HepG2 (cell line): Measurements from ENCODE around the gene RANBP17. TPM values are rescaled to one million over a fixed set of nuclear protein-coding genes. Genes with fewer than 3 reads are reported as not detected.

Source experiments
- ATAC-seq: fragments of 200-7000 bp; cut with Tn5 transposase; 3 replicates; pipeline ENCODE4 v1.9.1; 2020; ENCODE audit warnings: mild to moderate bottlenecking, moderate library complexity
- BruUV-seq: library from RNA; stranded (reverse); fragments of 400-500 nt; replicated peaks from 2 replicates; lab custom pipeline; 2021; lab: Mats Ljungman, UMichigan
- CTCF ChIA-PET: fragments of 300-600 bp; formaldehyde crosslinking; extraction: SDS; loops from one replicate; lab custom pipeline; 2021; ENCODE audit warnings: low total read pairs, inconsistent platforms, low intra/inter-chr PET ratio; lab: Yijun Ruan, JAX
- POLR2A ChIA-PET: fragments of 350-600 bp; sonication (Branson Sonifier 250); formaldehyde crosslinking; loops from one replicate; lab custom pipeline; 2020; ENCODE audit warnings: antibody characterized with exemption, inconsistent platforms; lab: Yijun Ruan, JAX
- DNase-seq: peaks from one replicate; pipeline ENCODE4 v3.0.0-alpha.2; 2015; ENCODE audit warnings: low spot score
- FAIRE-seq: peaks from 3 replicates; lab custom pipeline; 2011; peaks lifted over from hg19 to GRCh38; lab: Jason Lieb, UNC
- H2AFZ ChIP-seq: one replicate; pipeline ENCODE4 v1.6.1; 2011; ENCODE audit warnings: low read length, inconsistent platforms
- H3K27ac ChIP-seq: fragments of 300-600 bp; 3 replicates; pipeline ENCODE4 v1.8.0; 2011; ENCODE audit warnings: mixed run types, mild to moderate bottlenecking, mixed read lengths, low read length, inconsistent platforms; ENCODE audit not compliant: insufficient read depth; ENCODE audit errors: extremely low read length
- H3K27me3 ChIP-seq, 2 experiments: fragments of 200-600 bp in 1 of 2; 2 replicates in 1 of 2; 3 replicates in 1 of 2; pipeline versions ENCODE4 v1.6.0 to v1.8.0; 2011; ENCODE audit warnings: low read length in 2 of 2, mild to moderate bottlenecking in 2 of 2, moderate library complexity in 2 of 2, inconsistent platforms in 1 of 2; ENCODE audit not compliant: insufficient read depth in 2 of 2, control insufficient read depth in 1 of 2
- H3K36me3 ChIP-seq, 2 experiments: fragments of 200-600 bp in 1 of 2; replicated peaks in 1 of 2; 2 replicates in 1 of 2; 3 replicates in 1 of 2; pipeline versions ENCODE4 v1.5.1 to v1.8.0; 2011; ENCODE audit warnings: low read length in 2 of 2, inconsistent platforms in 1 of 2; ENCODE audit not compliant: insufficient read depth in 2 of 2, control insufficient read depth in 1 of 2
- H3K4me1 ChIP-seq: 2 replicates; pipeline ENCODE4 v1.5.1; 2012; ENCODE audit warnings: low read length, inconsistent platforms; ENCODE audit not compliant: insufficient read depth
- H3K4me2 ChIP-seq: 2 replicates; pipeline ENCODE4 v1.6.0; 2011; ENCODE audit warnings: low read depth, low read length, inconsistent platforms
- H3K4me3 ChIP-seq, 3 experiments: fragments of 200-600 bp in 1 of 3; sonication (generic), shearing (Covaris generic) in 1 of 3; replicated peaks in 1 of 3; 2 replicates each; pipeline ENCODE4 v1.5.1; 2011 to 2016; ENCODE audit warnings: low read length in 3 of 3, inconsistent platforms in 2 of 3, low read depth in 2 of 3, mild to moderate bottlenecking in 2 of 3, control low read depth in 1 of 3, mixed read lengths in 1 of 3; ENCODE audit not compliant: insufficient read depth in 1 of 3
- H3K79me2 ChIP-seq: one replicate; pipeline ENCODE4 v1.6.1; 2011; ENCODE audit warnings: low read length, inconsistent platforms; ENCODE audit not compliant: insufficient read depth
- H3K9ac ChIP-seq: 2 replicates; pipeline ENCODE4 v1.6.0; 2011; ENCODE audit warnings: mild to moderate bottlenecking, low read depth, low read length, inconsistent platforms; ENCODE audit not compliant: insufficient read depth
- H3K9me3 ChIP-seq: 2 replicates; pipeline ENCODE4 v1.5.1; 2012; ENCODE audit warnings: mild to moderate bottlenecking, low read length
- H4K20me1 ChIP-seq: 2 replicates; pipeline ENCODE4 v1.6.0; 2011; ENCODE audit warnings: inconsistent platforms, mild to moderate bottlenecking, low read length, moderate library complexity; ENCODE audit not compliant: insufficient read depth
- HOXA3 ChIP-seq: sonication (generic); formaldehyde crosslinking; IDR thresholded peaks from 2 replicates; pipeline ENCODE4 v1.5.0; 2020; ENCODE audit warnings: missing genetic modification reagents
- JARID2 ChIP-seq: sonication (generic); formaldehyde crosslinking; IDR thresholded peaks from 2 replicates; pipeline ENCODE4 v1.8.1; 2023; ENCODE audit warnings: missing genetic modification reagents, inconsistent platforms; ENCODE audit not compliant: insufficient replicate concordance
- KAT8 ChIP-seq: IDR thresholded peaks from 2 replicates; pipeline ENCODE4 v1.6.1; 2016; ENCODE audit warnings: missing genetic modification reagents, missing compliant biosample characterization
- KLF15 ChIP-seq: sonication (generic); formaldehyde crosslinking; IDR thresholded peaks from 2 replicates; pipeline ENCODE4 v1.8.1; 2023; ENCODE audit warnings: borderline replicate concordance, mild to moderate bottlenecking, inconsistent platforms, missing genetic modification reagents, mixed read lengths
- SMC3 ChIP-seq: IDR thresholded peaks from 2 replicates; pipeline ENCODE4 v1.6.1; 2011; ENCODE audit warnings: low read length, improper control_type of control experiment
- SP5 ChIP-seq: IDR thresholded peaks from 2 replicates; pipeline ENCODE4 v1.6.1; 2016; ENCODE audit warnings: low read depth, borderline replicate concordance
- TBL1XR1 ChIP-seq: fragments of 150-350 bp; IDR thresholded peaks from 2 replicates; pipeline ENCODE4 v1.6.1; 2014; ENCODE audit warnings: borderline replicate concordance, low read length; ENCODE audit not compliant: partially characterized antibody
- ZBTB1 ChIP-seq: sonication (generic); formaldehyde crosslinking; IDR thresholded peaks from 2 replicates; pipeline ENCODE4 v1.4.0; 2020; ENCODE audit warnings: missing genetic modification reagents, borderline replicate concordance
- ZNF121 ChIP-seq: sonication (generic); formaldehyde crosslinking; IDR thresholded peaks from 2 replicates; pipeline ENCODE4 v1.5.0; 2020; ENCODE audit warnings: mild to moderate bottlenecking, missing genetic modification reagents
- ZNF20 ChIP-seq: sonication (generic); formaldehyde crosslinking; IDR thresholded peaks from 2 replicates; pipeline ENCODE4 v1.4.0; 2020; ENCODE audit warnings: mild to moderate bottlenecking, moderate library complexity, missing genetic modification reagents
- ZNF670 ChIP-seq: sonication (generic); formaldehyde crosslinking; IDR thresholded peaks from 2 replicates; pipeline ENCODE4 v1.8.0; 2022; ENCODE audit warnings: mild to moderate bottlenecking, missing genetic modification reagents, borderline replicate concordance
- ZSCAN12 ChIP-seq: sonication (generic); formaldehyde crosslinking; IDR thresholded peaks from 2 replicates; pipeline ENCODE4 v1.9.0; 2021; ENCODE audit warnings: mild to moderate bottlenecking, missing genetic modification reagents
- WGBS: methylation state at CpG from one replicate; pipeline ENCODE4 v1.1.6; 2017; ENCODE audit warnings: low lambda C conversion rate; 5-methylcytosine and 5-hydroxymethylcytosine counted together
- in situ Hi-C: cut with HindIII; loops from 2 replicates; pipeline ENCODE4 v1.10.0; 2017; ENCODE audit warnings: low pct_unique_long_range_greater_than_20kb; ENCODE audit not compliant: extremely low pct_ligation_motif_present
- intact Hi-C: fragments of 100-400 bp; cut with micrococcal nuclease; formaldehyde crosslinking; loops from one replicate; pipeline ENCODE4 v1.10.0; 2022; ENCODE audit not compliant: unreplicated experiment
- polyA plus RNA-seq, 8 experiments: library from polyadenylated mRNA; depleted of rRNA in 3 of 8; stranded (reverse) in 7 of 8; unstranded in 1 of 8; fragments of >200 nt; fragmentation: Illumina TruSeq in 4 of 8; extraction: Trizol in 4 of 8; gene quantifications; 2 replicates each; pipeline versions ENCODE4 v1.2.1 to v1.2.3, GENCODE V29; 2011 to 2016; ENCODE audit warnings: low read depth in 4 of 8, missing spikeins in 1 of 8, mixed read lengths in 1 of 8; ENCODE audit not compliant: insufficient read depth in 1 of 8
- total RNA-seq, 5 experiments: library from RNA; depleted of rRNA; stranded (reverse); fragments of >200 nt; fragmentation: Illumina TruSeq; extraction: Trizol; gene quantifications; 2 replicates each; pipeline ENCODE4 v1.2.3, GENCODE V29; 2016; ENCODE audit warnings: low read depth in 1 of 5
- TF ChIP-seq, protein P1 (sequence below): sonication (generic); formaldehyde crosslinking; IDR thresholded peaks from 2 replicates; pipeline ENCODE4 v1.8.1; 2022; ENCODE audit warnings: mild to moderate bottlenecking, missing genetic modification reagents

Gene RANBP17
- total and polyA plus RNA-seq, 2 of the 13 experiments (the other 11 are each of a cell fraction or from before 2014, with no cell fraction given), result not detected

DNA sequence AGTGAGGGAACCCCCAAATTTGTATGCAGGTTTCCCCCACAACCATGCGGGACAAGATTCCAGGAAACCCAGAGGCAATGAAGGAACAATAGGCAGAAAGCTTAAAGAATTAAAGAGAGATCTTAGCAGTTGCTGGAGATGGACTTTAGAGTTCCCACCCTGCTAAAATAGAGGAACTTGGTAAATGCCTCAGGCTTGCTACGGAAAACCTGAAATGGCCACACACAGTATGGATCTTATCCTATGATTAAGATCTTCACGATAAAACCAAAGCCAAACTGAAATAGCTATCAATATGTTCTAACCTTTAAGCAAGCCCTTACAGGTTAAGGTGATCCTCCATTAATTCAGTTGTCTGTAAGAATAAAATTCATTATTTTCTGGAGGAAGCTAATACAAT lies 148.3 kb downstream of the RANBP17 start:
- H3K27ac ChIP-seq, result no peak overlapping the region
- no peak overlapping the region for H2AFZ ChIP-seq
- no peaks in the 10 kb centered on the region for H3K36me3 ChIP-seq
- no peaks in the 10 kb centered on the region for H3K4me1 ChIP-seq
- POLR2A ChIA-PET, result no interaction called here
- intact Hi-C loops (no loop called here), in situ Hi-C loops (no loop called here)
- 10% methylated on average over 3 of the region's 3 CpGs for WGBS
- FAIRE-seq (no peak), DNase-seq (no peak), ATAC-seq (no peak)
- TF ChIP-seq KAT8 (CRISPR knock-in tag) (no peak), ZNF670 (no peak), ZNF20 (CRISPR knock-in tag) (no peak), SP5 (CRISPR knock-in tag) (no peak), KLF15 (no peak), JARID2 (CRISPR knock-in tag) (no peak), TBL1XR1 (no peak), ZSCAN12 (CRISPR knock-in tag) (no peak), ZBTB1 (no peak), ZNF121 (no peak), SMC3 (no peak), HOXA3 (no peak)
- TF ChIP-seq, protein P1, sequence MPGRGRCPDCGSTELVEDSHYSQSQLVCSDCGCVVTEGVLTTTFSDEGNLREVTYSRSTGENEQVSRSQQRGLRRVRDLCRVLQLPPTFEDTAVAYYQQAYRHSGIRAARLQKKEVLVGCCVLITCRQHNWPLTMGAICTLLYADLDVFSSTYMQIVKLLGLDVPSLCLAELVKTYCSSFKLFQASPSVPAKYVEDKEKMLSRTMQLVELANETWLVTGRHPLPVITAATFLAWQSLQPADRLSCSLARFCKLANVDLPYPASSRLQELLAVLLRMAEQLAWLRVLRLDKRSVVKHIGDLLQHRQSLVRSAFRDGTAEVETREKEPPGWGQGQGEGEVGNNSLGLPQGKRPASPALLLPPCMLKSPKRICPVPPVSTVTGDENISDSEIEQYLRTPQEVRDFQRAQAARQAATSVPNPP (CRISPR knock-in tag), result no peak
- H3K4me2 ChIP-seq, result no peak overlapping the region
- CTCF ChIA-PET, result no interaction called here
- H3K9me3 ChIP-seq, result no peaks in the 10 kb centered on the region
- no peaks in the 10 kb centered on the region for H3K27me3 ChIP-seq
- H3K4me3 ChIP-seq, result no peak overlapping the region
- no peaks in the 10 kb centered on the region for H3K79me2 ChIP-seq
- BruUV-seq, result no TSS peak
- no peaks in the 10 kb centered on the region for H4K20me1 ChIP-seq
- H3K9ac ChIP-seq, result no peak overlapping the region
